AG10803 (cell line): ENCODE data around the gene MYB.
A peak's percentile ranks its signal among the peaks of the same experiment; 100 is the strongest.

Experiments
- DNase-seq: peaks from one replicate; pipeline ENCODE4 v3.0.0; 2010; ENCODE audit warnings: low read depth
- H3K4me3 ChIP-seq: 2 replicates; pipeline ENCODE4 v1.5.1; 2011; ENCODE audit warnings: mild to moderate bottlenecking, low read length, control low read depth
- CTCF ChIP-seq: conservative IDR thresholded peaks from 2 replicates; pipeline ENCODE4 v1.5.1; 2011; ENCODE audit warnings: mild to moderate bottlenecking, low read length, control low read depth, inconsistent platforms

Gene MYB

GRCh38 chr6:135202836-135203235 lies 21.7 kb downstream of the MYB start:
- no peak for DNase-seq

GRCh38 chr6:135204951-135205350 lies 23.8 kb downstream of the MYB start:
- no peak overlapping the region for H3K4me3 ChIP-seq
- no peak for DNase-seq
- TF ChIP-seq CTCF: no peak

More at GRCh38 chr6:135202836-135203235, 21.7 kb downstream of the MYB start:
- no peak for TF ChIP-seq CTCF
- H3K4me3 ChIP-seq: no peak overlapping the region

- no peak for DNase-seq
- TF ChIP-seq CTCF: no peak
Observed at GRCh38 chr6:135209803-135210202, 28.7 kb downstream of the MYB start.

GRCh38 chr6:135210632-135211305 lies 29.7 kb downstream of the MYB start:
- DNase-seq: no peak
- no peak for TF ChIP-seq CTCF
- H3K4me3 ChIP-seq: no peak overlapping the region

More at GRCh38 chr6:135209803-135210202, 28.7 kb downstream of the MYB start:
- H3K4me3 ChIP-seq: no peak overlapping the region

GRCh38 chr6:135211306-135211702 lies 30.2 kb downstream of the MYB start:
- H3K4me3 ChIP-seq: no peak overlapping the region
- no peak for TF ChIP-seq CTCF
- DNase-seq: no peak

GRCh38 chr6:135212020-135212806 lies 31.1 kb downstream of the MYB start:
- DNase-seq: peak; percentile 59
- TF ChIP-seq CTCF: no peak
- H3K4me3 ChIP-seq: no peak overlapping the region

- peak; percentile 47 for DNase-seq
- TF ChIP-seq CTCF: no peak
- no peak overlapping the region for H3K4me3 ChIP-seq
Observed at GRCh38 chr6:135212935-135213334, 31.8 kb downstream of the MYB start.
